ENCODE measurements around the gene CREBZF. TPM values are rescaled to one million over a fixed set of nuclear protein-coding genes. Genes with fewer than 3 reads are reported as not detected.

Gene CREBZF
- total and polyA plus RNA-seq, 9 of the 15 experiments (the other 6 are each of a cell fraction or from before 2014, with no cell fraction given) = 7.2 to 70.2 (median 40.5) TPM

DNA sequence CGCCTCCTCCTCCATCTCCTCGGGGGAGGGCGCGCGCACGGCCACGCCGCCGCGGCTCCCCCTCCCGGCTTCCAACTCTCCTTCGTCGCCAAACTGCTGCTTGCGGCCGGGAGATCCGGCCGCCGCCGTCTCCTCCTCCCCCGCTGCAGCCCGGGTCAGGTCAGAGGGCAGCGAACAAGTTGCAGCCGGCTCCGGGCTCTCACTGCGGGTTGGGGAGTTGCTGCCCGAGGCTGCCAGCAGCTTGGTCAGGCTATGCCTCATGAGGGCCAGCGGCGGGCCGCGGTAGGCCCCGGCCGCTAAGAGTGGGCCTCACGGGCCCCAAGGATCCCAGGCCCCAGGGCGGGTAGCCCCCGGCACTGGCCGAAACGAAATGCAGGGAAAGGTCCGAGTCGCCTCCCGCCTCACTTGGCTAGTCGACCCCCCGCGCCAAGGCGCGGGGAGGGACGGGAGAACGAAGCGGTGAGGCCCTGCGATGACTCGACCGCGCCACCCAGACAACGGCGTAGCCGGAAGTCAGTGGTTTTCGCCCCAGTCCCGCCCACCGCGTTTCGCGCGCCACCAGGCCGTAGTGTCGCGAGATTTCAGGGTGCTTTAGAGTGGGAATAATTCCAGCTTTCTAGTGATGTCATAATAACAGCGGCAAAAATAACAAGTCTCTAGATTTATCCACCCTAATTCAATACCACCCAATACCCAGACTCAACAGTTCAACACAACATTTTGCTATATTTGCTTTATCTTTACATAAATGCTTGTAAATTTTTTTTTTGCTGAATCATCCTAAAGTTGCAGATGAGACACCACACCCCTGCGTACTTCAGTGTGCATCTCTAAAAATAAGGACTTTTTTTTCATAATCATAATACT lies at the start of gene CREBZF (continued):
- TF ChIP-seq, protein P1, sequence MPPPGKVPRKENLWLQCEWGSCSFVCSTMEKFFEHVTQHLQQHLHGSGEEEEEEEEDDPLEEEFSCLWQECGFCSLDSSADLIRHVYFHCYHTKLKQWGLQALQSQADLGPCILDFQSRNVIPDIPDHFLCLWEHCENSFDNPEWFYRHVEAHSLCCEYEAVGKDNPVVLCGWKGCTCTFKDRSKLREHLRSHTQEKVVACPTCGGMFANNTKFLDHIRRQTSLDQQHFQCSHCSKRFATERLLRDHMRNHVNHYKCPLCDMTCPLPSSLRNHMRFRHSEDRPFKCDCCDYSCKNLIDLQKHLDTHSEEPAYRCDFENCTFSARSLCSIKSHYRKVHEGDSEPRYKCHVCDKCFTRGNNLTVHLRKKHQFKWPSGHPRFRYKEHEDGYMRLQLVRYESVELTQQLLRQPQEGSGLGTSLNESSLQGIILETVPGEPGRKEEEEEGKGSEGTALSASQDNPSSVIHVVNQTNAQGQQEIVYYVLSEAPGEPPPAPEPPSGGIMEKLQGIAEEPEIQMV (tag; conservative IDR thresholded peaks at IDR 0.05; ENCODE audit: low read depth) = no peak
- TF ChIP-seq, protein P2, sequence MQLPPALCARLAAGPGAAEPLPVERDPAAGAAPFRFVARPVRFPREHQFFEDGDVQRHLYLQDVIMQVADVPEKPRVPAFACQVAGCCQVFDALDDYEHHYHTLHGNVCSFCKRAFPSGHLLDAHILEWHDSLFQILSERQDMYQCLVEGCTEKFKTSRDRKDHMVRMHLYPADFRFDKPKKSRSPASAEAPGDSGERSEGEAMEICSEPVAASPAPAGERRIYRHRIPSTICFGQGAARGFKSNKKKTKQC (CRISPR knock-in tag; IDR thresholded peaks at IDR 0.05) = peak; percentile 93
- TF ChIP-seq POLR2AphosphoS5 (IDR thresholded peaks at IDR 0.05; ENCODE audit: control insufficient read depth, insufficient read depth, low read depth, low read length) (peak; percentile 89), HNRNPLL (IDR thresholded peaks at IDR 0.05; ENCODE audit: low read depth, low read length, poor library complexity, severe bottlenecking) (no peak), MYNN (IDR thresholded peaks at IDR 0.05) (0 out of 2 replicates have a peak, but pooled peaks have one; percentile 35), MYNN (CRISPR knock-in tag; IDR thresholded peaks at IDR 0.05) (no peak), HMGXB4 (CRISPR knock-in tag; IDR thresholded peaks at IDR 0.05) (no peak), TRIM24 (IDR thresholded peaks at IDR 0.05) (0 out of 4 replicates have a peak, but pooled peaks of 1 of the 2 experiments have one; percentile 31), ZNF431 (CRISPR knock-in tag; IDR thresholded peaks at IDR 0.05) (peak; percentile 52; the same call in 1 of the 2 replicates), ELF4 (CRISPR knock-in tag; IDR thresholded peaks at IDR 0.05) (no peak), SAP30 (IDR thresholded peaks at IDR 0.05; ENCODE audit: borderline replicate concordance, insufficient read depth, low read depth, low read length, poor library complexity, severe bottlenecking) (peak; percentile 30), TFAP4 (CRISPR knock-in tag; IDR thresholded peaks at IDR 0.05; ENCODE audit: borderline replicate concordance) (peak; percentile 40; the same call in 1 of the 2 replicates), ZNF830 (CRISPR knock-in tag; IDR thresholded peaks at IDR 0.05) (peak; percentile 91; the same call in 1 of the 2 replicates), ZBTB33 (CRISPR knock-in tag; IDR thresholded peaks at IDR 0.05) (peak; percentile 29; the same call in 1 of the 2 replicates), SIN3B (IDR thresholded peaks at IDR 0.05; ENCODE audit: low read depth) (0 out of 2 replicates have a peak, but pooled peaks have one; percentile 48), ARID1B (IDR thresholded peaks at IDR 0.05) (peak; percentile 64), SMC3 (conservative IDR thresholded peaks at IDR 0.05; ENCODE audit: insufficient read depth, low read depth, low read length) (no peak)
- TF ChIP-seq, protein P3, sequence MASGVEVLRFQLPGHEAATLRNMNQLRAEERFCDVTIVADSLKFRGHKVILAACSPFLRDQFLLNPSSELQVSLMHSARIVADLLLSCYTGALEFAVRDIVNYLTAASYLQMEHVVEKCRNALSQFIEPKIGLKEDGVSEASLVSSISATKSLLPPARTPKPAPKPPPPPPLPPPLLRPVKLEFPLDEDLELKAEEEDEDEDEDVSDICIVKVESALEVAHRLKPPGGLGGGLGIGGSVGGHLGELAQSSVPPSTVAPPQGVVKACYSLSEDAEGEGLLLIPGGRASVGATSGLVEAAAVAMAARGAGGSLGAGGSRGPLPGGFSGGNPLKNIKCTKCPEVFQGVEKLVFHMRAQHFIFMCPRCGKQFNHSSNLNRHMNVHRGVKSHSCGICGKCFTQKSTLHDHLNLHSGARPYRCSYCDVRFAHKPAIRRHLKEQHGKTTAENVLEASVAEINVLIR (CRISPR knock-in tag; IDR thresholded peaks at IDR 0.05) = 0 out of 2 replicates have a peak, but pooled peaks have one; percentile 14

Measured in K562 (cell line).